Ovary (tissue), 9 donors: ENCODE results near the gene SLC25A11. TPM values are rescaled to one million over a fixed set of nuclear protein-coding genes. Genes with fewer than 3 reads are reported as not detected.
A peak's percentile ranks its signal among the peaks of the same experiment; 100 is the strongest.

Experiments used
- DNase-seq, 5 donors: peaks; one replicate each; pipeline ENCODE4 v3.0.0-alpha.2; 2019 to 2020
- H3K27ac ChIP-seq, 2 donors: fragments of 200-600 bp; one replicate each; pipeline versions ENCODE4 v1.5.1 to v1.8.0; 2019 to 2022
- H3K27me3 ChIP-seq: fragments of 200-600 bp; one replicate; pipeline ENCODE4 v1.8.0; 2022
- H3K36me3 ChIP-seq: fragments of 200-600 bp; sonication (generic); one replicate; pipeline ENCODE4 v1.5.1; 2019
- H3K4me1 ChIP-seq: one replicate; pipeline ENCODE4 v1.8.1; 2013; ENCODE audit warnings: mild to moderate bottlenecking, moderate library complexity; ENCODE audit not compliant: insufficient read depth
- H3K4me3 ChIP-seq: fragments of 200-600 bp; sonication (generic); one replicate; pipeline ENCODE4 v1.5.1; 2017
- H3K9me3 ChIP-seq, 2 donors: fragments of 200-600 bp in 1 of 2; sonication (generic) in 1 of 2; one replicate each; pipeline versions ENCODE4 v1.5.1 to v1.8.1; 2013 to 2019; ENCODE audit warnings: mild to moderate bottlenecking in 1 of 2, moderate library complexity in 1 of 2
- EP300 ChIP-seq: sonication (generic); formaldehyde crosslinking; IDR thresholded peaks from one replicate; pipeline ENCODE4 v1.6.1; 2017; ENCODE audit warnings: antibody characterized with exemption
- POLR2A ChIP-seq: fragments of 450-650 bp; IDR thresholded peaks from one replicate; pipeline ENCODE4 v1.6.1; 2017; ENCODE audit warnings: antibody characterized with exemption, mild to moderate bottlenecking, moderate library complexity
- WGBS, 3 donors: extraction: QIAGEN DNeasy Blood & Tissue Kit in 1 of 3; methylation state at CpG; one replicate each; pipeline versions ENCODE4 v1.1.5 to v1.1.7; 2013 to 2017; 5-methylcytosine and 5-hydroxymethylcytosine counted together
- intact Hi-C, 4 donors: fragments of 100-400 bp; cut with DNase I; formaldehyde crosslinking; loops; one replicate each; pipeline versions ENCODE4 v1.11.0 to v1.15.1; 2022 to 2023
- polyA plus RNA-seq, 2 donors: library from polyadenylated mRNA; stranded (reverse); fragments of 200-250 nt in 1 of 2; fragments of 350-450 nt in 1 of 2; fragmentation: Illumina TruSeq in 1 of 2; extraction: RNeasy Lipid Tissue Mini Kit (QIAGEN cat#74804) in 1 of 2; gene quantifications; one replicate each; pipeline ENCODE4 v1.2.3, GENCODE V29; 2013 to 2014
- total RNA-seq, 7 donors: library from RNA; depleted of rRNA in 2 of 7; stranded (reverse); fragments of >200 nt in 2 of 7; fragmentation: NEBNext Ultra II Directional in 3 of 7; extraction: Animal tissue kit (Norgen Biotek cat#: 25700) in 3 of 7; gene quantifications; one replicate each; pipeline versions ENCODE4 v1.1.0 to v1.2.4, GENCODE V29; 2016 to 2023
- TF ChIP-seq, protein P1 (sequence below), 3 donors: fragments of 450-650 bp in 2 of 3; fragments of 200-600 bp in 1 of 3; IDR thresholded peaks; one replicate each; pipeline versions ENCODE4 v1.5.1 to v1.8.0; 2016 to 2022; ENCODE audit warnings: antibody characterized with exemption in 3 of 3, mild to moderate bottlenecking in 1 of 3
- donor health status: DM: no; HTN: no; CAD: no; lungs with moderate emphysema.
- donor health status: DM: no; HTN: no; CAD: no.
- donor health status: Bipolar disorder and iron deficiency.
- donor health status: DM: yes; HTN: yes; CAD: no.
- donor health status: DM: no; HTN: no; CAD: no.
- donor health status: DM: yes; HTN: yes; CAD: no.

The SLC25A11 gene
- total and polyA plus RNA-seq, 9 donors, result 12.7 to 55.4 (median 42.3) TPM

- H3K36me3 ChIP-seq, result no peaks in the 10 kb centered on the region
- H3K4me3 ChIP-seq, result no peak overlapping the region
- H3K27me3 ChIP-seq, result no peaks in the 10 kb centered on the region
- DNase-seq, result no peak
- TF ChIP-seq EP300, result no peak
- TF ChIP-seq, protein P1, sequence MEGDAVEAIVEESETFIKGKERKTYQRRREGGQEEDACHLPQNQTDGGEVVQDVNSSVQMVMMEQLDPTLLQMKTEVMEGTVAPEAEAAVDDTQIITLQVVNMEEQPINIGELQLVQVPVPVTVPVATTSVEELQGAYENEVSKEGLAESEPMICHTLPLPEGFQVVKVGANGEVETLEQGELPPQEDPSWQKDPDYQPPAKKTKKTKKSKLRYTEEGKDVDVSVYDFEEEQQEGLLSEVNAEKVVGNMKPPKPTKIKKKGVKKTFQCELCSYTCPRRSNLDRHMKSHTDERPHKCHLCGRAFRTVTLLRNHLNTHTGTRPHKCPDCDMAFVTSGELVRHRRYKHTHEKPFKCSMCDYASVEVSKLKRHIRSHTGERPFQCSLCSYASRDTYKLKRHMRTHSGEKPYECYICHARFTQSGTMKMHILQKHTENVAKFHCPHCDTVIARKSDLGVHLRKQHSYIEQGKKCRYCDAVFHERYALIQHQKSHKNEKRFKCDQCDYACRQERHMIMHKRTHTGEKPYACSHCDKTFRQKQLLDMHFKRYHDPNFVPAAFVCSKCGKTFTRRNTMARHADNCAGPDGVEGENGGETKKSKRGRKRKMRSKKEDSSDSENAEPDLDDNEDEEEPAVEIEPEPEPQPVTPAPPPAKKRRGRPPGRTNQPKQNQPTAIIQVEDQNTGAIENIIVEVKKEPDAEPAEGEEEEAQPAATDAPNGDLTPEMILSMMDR (IDR thresholded peaks at IDR 0.05), result no peak
- no peak for TF ChIP-seq POLR2A
- no peaks in the 10 kb centered on the region for H3K9me3 ChIP-seq
- no peak overlapping the region for H3K27ac ChIP-seq
- H3K4me1 ChIP-seq, result peaks cover 6% of the 10 kb centered on the region
- intact Hi-C loops, result no loop called here
- 81 to 90% (median 86%) methylated on average over 6 of the region's 6 CpGs for WGBS, 3 donors
Measured at GRCh38 chr17:4971826-4972225, 32.0 kb upstream of the SLC25A11 start.

GRCh38 chr17:4970273-4970672 is 30.4 kb upstream of the SLC25A11 start:
- intact Hi-C loops, result no loop called here
- Histone ChIP-seq H3K27ac (no peak overlapping the region), H3K36me3 (no peaks in the 10 kb centered on the region), H3K4me3 (no peak overlapping the region), H3K4me1 (peaks cover 8% of the 10 kb centered on the region), H3K9me3 (no peaks in the 10 kb centered on the region), H3K27me3 (no peaks in the 10 kb centered on the region)
- no peak for DNase-seq
- WGBS, 3 donors, result 86 to 94% (median 87%) methylated on average over 8 of the region's 8 CpGs
- TF ChIP-seq POLR2A, result no peak
- no peak for TF ChIP-seq EP300
- TF ChIP-seq, protein P1 (IDR thresholded peaks at IDR 0.05), result no peak

GRCh38 chr17:4969551-4970173 is 29.8 kb upstream of the SLC25A11 start:
- Histone ChIP-seq H3K27me3 (no peaks in the 10 kb centered on the region), H3K4me3 (no peak overlapping the region), H3K36me3 (no peaks in the 10 kb centered on the region), H3K27ac (no peak overlapping the region), H3K4me1 (peaks cover 8% of the 10 kb centered on the region), H3K9me3 (no peaks in the 10 kb centered on the region)
- WGBS, 3 donors, result 61 to 64% (median 63%) methylated on average over 16 of the region's 16 CpGs
- TF ChIP-seq EP300 (no peak), POLR2A (no peak)
- TF ChIP-seq, protein P1 (IDR thresholded peaks at IDR 0.05), result no peak
- no peak for DNase-seq
- intact Hi-C loops, result no loop called here

- Histone ChIP-seq H3K27me3 (no peaks in the 10 kb centered on the region), H3K4me1 (peaks cover 8% of the 10 kb centered on the region), H3K4me3 (peak overlapping the region; percentile 81), H3K9me3 (no peaks in the 10 kb centered on the region), H3K27ac (peak overlapping the region in 1 of 2 donors; percentile 99), H3K36me3 (no peaks in the 10 kb centered on the region)
- WGBS, 3 donors, result 35 to 59% (median 50%) methylated on average over 15 of the region's 15 CpGs
- intact Hi-C loops, result no loop called here
- peak in 3 of 5 donors; percentile 23 to 55 (median 35) for DNase-seq
- TF ChIP-seq EP300 (no peak), POLR2A (no peak)
- TF ChIP-seq, protein P1 (IDR thresholded peaks at IDR 0.05), result no peak
Measured at GRCh38 chr17:4969047-4969550, 29.3 kb upstream of the SLC25A11 start.
